HG03565 (cell line): ENCODE measurements around the gene CADM1.

ENCODE experiments used
- ATAC-seq: cut with Tn5 transposase; IDR thresholded peaks from one replicate; pipeline ENCODE4 v1.9.1; 2021; ENCODE audit warnings: mild to moderate bottlenecking, moderate library complexity; ENCODE audit not compliant: unreplicated experiment

The CADM1 gene

DNA sequence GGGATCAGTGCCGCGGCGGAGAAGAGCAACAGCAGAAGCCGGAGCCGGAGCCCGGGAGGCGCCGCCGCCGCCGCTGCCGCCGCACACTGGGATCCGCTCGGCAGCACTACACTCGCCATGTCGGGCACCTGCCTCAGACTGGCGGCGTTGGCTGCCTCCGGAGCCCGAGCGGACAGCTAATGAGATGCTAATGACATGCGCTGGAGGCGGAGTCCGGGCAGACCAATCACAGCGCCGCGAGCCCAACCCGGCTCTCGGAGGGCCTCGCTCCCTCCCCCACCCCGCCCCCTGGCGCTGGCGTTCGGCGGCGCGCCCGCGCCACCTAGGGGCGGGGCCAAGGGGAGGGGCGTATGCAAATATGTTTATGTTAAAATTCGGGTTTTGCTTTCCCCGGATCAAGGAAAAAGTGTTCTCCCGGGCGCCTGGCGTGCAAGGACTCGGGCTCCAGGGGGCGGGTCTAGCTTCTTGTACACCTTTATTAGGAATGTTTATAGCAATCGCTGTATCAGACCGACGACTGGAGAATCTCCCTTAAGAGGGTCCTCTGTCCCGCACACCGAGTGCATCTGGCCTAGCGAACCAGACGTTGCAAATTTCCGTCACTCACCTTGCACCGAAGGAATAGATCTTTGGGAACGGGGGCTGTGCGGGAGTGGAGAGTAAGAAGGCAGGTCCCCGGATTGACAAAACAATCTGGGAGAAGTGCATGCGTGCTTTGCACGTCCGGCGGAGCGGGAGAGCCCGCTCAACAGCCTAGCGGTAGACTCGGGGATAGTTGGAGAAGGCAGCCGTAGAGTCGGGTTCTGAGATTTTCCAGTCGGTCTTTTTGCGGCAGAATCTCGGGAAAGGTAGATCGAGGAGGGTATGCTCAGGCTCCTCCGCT, at the start of gene CADM1:
TSS of gene CADM1 (minus strand) at position 140 of the 883 bp plus-strand sequence.
- peak; percentile 77 for ATAC-seq

DNA sequence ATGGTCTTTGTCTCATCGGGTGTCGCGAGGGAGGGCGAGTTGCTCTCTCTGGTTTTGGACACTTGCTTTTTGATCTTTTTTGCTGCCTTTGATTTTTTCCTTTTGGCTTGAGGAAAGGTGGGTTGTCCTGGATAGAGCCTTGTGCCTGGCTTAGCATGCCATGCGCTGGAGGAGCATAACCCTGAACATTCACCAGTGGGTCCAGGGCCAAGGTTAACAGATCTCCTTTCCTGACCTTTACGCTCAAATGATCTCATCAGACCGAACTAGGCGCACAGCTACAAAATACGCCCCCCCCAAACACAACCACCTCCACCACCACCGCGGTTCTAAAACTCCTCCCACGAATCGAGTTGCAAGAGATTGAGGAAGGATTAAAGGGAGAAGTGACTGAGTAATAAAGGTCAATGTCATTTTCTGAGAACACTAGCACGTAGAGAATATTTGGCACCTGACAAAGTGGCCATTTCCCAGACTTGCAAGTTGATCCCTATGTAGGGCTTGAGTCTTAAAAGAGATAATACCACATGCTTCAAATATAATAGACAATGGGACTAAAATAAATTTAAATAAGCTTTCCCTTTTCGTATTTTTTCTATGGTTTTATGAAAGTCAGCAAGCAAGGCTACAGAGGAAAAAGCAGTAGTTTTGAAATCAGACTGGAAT, 48.7 kb upstream of the CADM1 start:
- no peak for ATAC-seq

DNA sequence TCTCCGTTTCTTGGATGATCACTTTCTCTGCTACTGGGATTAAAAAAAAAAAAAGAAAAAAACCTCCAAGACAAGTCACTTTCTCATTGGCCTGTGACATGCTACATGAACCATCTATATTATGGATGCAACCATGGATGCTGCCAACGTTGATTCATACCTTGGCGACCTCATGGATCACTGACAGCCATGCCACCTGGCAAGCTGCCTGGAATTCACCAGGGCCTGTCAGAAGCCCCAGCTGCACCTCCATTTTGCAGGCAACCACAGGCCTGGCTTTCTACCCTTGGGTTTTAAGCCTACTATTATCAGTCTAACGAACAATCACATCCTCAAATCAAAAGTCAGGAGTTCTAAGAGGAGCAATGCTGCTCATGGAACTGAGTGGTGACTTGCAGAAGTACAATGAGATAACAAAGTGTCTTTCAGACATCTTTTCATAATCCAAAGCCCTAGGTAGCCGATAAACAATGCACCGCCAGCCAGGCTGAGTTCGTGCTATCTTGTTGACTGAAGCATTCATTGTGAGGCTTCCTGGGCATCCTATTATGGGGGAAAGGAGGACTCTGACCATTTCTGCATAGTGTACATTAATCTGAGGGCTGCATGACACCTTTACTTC, 48.0 kb upstream of the CADM1 start:
- no peak for ATAC-seq

DNA sequence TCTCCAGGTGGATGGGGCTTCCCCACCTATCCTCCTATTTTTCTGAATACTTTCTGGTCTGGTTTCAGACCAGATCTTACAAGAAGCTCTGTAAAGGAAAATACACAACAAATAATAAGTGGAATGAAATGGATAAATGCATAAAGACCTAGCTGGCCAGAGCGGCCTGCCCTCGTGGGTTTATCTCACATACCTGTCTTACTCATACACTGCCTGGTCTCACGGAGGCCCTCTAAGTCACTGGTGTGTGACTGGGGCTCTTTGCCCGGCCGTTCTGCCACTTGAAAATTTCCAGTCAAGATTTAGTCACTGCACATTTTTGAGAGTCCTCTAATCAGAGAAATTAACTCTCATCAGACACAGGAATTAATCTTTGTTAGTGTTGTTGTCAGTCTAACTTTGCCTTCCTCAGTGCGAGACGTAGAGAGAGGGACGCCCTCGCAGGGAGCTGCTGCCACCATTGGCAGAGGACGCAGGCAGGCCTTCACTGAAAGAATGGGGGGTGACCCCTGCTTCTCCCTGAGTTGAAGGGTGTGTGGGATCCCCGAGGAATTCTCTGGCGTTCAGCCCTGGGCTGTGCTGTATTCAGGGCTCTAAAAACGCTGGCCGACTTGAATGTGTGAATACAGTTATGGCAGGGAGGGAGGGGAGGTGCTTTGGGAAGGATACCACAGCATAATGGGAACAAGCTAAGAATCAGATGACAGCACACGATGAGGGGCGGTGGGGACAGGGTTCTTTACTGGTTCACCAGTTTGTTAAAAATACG, 46.3 kb upstream of the CADM1 start:
- ATAC-seq: no peak

DNA sequence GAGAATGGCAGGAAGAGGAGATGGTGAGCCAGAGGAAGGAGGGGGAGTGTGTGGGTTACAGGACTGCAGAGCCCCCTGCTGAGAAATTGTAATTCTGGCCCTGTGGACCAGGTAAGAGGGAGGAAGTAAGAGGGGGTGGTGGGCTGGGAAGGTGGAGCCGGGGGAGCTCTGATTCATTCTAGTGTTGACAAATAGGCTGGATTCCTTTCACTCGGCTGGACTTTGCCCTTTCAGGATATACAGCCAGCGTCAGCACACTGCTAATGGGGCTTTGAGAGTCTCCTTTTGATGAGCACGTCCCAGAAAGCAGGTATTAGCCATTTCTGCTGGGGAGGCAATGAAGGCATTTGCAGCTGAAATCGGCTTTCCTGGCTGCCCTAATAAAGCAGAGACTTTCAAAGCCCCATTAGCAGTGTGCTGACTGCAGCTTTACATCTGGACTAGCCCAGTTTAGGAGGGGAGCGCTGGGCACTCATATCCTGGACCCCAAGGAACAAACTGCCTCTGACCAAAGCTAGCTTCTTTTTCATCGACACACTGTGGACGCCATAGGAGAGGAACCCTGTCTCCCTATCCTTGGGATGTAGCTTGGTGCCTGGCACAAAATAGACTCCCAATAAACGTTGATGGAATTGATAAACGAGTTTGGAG, 44.8 kb upstream of the CADM1 start:
- ATAC-seq: no peak

DNA sequence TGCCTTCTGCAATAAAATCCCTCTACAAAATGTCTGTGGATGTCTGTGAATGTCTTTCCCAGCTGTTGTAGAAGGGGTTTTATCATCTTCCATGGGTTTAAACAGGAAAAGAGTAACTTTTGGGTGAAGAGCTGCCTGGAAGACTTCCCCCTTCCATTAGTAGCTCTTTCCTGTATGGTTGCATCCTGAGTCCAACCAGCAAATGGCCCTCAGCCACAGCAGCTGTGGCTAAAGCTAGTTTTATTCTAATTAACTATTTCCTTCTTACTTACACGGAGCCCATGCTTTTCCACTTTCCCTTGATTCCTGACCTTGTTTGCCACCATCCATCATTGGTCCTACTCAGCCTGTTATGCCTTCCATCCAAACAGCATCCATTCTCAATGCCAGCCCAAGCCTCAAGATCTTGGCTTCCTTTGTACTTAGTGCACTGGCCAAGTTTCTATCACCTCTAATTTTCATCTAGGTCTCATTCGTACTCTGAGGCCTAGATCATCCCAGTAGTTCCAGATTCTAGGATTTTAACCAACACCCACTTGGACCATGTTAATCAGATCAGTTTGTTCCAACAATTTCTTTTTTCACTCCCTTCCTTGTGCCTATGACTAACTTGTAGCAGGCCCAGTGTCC, 41.5 kb upstream of the CADM1 start:
- no peak for ATAC-seq

DNA sequence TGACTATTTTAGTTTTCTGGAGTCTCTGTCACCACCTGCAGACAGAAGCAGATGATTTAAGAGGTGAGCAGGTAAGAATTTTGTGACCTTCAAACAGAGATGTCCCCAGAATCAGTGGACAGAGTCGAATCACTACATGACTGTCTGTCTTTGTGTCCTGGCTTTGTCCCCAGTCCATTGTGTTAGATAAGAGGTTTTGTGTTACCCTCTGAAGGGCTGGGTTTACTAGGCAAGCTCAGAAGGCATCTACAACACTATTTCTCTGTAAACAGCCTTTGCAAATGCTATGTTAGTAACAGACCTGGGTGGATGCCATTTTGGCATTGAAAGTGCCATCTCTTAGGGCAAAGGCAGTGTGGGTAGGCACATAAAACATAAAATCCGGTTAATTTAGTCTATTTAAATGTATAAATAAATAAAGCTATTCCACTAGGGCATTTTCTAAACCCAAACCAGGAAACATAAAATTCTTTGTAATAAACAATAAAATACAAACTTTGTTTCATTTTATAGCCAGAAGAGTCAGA, 40.3 kb upstream of the CADM1 start:
- ATAC-seq: no peak

DNA sequence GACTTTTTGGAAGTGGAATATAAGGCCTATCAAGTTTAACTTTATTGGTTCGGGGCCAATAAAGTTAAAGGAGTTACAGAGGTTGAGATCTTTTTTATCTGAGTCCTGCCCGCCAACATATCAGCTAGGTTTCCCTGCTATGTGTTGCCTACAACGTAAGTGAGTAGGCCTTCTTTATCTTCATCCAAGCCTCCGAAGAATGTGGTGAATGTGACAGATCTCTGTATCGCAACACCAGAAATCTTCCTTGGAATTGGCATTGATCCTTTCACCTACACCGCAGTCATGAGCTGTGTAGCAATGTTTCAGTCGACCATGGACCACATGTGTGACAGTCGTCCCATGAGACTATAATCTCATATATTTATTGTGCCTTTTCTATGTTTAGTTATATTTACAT, 37.3 kb upstream of the CADM1 start:
- no peak for ATAC-seq

DNA sequence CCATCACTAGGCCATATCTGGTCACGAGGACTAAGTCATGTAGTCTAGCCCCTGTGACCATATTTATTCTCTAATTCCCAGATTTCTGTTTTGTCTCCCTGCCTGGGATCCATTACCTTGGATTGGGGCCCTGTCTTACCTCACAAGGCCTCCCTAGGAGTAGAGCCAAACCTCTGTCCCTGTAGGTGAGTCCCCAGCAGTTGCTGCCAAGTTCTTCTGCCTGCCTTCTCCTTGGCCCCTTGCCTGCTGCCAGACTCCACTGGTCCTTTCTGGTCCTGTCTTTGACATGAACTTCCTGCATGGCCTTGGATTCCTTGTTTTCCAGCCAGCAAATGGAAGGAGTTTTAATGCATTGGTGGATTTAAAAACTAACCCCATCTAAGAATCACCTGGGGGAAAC, 35.6 kb upstream of the CADM1 start:
- no peak for ATAC-seq

DNA sequence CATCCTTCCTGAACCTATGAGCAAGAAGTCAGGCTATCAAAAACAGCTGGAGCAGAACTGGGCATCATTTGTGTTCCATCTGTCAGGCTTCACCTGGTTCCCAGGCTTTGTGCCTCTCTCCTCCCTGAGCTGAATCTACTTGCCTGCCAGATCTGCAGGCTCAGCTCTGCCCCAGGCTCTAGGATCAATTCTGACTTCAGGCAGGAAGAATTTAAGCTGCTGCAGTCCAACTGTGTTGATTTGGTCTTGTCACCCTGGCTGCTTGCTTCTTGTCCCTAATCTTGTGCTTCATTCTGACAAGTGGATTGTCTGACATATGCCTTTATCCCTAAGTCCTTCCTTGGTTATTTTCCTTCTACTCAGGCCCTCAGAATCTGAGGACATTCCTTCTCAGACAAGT, 31.6 kb upstream of the CADM1 start:
- no peak for ATAC-seq

DNA sequence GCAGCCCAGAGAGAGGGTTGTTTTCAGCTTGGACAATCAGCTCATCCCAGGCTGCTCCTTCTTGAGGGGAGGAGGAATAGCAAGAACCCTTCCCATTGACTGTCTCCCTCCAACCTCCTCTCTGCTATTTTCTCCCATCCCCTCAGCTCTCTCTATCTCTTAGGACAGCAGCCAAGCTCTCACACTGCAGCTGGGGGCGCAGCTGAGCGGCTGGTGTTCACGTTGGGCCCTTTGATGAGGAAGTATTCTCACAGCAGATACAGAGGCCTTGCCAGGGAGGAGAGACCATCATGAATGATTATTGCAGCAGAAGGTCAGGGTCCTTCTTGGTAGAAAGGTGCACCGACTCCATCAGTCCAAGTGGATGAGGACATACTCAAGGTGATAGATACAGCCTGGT, 26.5 kb upstream of the CADM1 start:
- ATAC-seq: no peak

DNA sequence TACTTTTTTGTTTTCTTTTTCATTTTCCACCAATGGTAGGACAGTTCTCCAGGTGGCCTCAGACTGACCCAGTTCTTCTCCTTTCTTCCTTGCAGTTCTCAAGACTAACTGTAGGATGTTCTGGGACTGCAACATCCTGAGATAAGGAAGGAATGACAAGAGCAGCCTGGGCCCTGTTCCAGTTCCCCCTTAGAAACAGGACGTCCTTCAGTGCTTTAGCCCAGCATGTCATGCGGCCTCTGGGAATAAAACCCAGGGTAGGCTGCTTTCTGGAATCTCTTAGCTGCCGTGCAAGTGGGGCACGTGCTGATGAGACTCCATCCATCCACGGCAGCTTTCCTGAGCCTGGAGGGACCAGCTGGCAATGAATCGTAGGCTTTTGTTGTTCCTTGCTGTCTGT, 24.0 kb upstream of the CADM1 start:
- ATAC-seq: no peak

DNA sequence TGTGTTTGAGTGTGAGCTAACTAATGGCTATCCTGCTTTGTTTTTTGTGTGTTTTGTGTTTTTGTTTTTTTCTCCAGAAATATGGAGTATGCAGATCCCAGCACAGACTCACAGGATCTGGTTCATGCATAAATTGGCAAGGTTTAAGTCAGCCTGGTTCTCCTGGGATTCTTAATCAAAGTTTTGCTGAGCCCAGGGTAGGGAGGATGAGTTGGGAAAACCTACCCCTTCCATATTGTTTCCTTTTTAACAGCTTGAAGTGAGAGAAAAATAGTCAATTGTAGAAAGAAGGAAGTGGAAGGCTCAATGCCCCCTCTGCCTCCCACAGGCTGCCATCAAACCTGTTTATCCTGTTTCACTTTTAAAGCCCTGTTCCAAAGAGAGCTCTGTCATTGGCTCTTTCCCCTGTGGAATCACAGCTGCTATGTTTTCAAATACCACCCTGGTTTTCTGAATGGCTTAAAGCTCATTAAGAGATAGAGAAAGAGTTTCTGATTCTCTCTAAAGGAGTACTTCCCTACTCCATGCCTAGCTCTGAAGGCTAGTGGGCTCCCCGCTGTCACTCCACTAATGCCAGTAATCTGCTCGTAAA, 23.4 kb upstream of the CADM1 start:
- ATAC-seq: no peak

DNA sequence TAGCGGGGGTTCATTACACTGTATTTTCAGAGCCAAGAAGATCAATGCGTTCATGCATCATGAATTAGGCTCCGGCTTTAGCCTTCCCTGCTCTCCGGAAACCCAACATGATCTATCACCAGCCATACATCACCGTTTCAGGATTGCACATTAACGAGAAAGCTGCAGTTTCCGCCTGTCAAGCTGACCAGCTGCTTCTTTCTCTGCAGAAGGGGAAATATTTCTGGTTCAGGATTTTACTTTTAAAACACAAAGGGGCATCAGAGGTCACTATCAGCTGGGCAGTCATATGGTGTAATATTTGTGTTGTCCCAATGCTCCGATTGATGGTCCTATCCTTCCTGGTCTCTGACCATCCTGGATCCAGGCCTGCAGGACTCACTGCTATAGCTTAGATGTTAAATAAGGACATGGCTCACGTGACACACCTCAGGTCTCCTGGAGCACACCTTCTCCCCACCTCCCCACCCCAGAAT, 21.4 kb upstream of the CADM1 start:
- ATAC-seq: no peak

DNA sequence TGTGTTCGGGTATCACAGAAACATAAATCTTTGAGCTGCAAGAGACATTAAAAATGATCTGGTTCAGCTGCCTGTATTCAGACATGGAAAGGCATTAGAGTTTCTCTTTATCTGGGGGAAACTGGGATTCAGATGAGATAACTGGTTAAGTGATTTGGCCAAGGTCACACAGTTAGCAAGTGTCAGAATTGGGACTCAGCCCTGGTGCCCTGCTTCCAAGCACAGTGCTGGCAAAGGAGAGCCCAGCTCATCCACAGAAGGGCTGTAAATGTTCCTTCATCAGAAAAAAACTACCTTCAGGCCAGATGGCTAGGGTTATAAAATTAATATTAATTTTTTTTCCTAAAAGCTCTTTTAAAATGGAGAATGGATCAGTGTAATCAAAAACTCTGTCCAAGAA, 20.4 kb upstream of the CADM1 start:
- ATAC-seq: no peak

DNA sequence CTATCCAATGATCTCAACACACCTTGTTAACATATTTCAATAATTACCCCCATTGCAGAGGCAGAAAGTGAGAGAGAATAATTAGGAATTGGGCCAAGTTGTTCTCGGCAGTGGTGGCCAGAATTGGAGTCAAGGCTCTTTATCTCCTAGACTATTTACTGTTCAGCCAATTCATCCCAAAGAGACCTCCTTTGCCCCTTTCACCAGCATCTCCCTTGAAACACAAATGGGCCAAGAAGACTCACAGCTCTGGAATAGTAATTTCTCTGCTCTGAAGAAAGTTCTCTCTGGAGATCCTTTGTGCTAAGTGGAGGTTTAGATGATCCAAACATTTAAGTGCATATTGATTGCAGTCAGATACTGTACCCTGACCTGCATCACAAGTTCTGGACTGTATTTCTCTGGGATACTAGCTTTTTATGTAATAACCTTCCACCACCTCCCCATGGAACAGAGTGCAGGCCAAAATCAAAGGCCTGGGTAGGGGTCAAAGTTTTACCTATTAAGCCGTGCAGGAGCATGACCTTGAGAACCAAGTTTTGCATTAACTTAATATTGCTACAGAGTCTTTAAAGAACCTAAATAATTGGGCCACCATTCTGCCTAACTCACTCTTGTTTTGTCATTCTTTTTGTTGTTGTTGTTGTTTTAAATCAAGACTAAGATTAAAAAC, 19.6 kb upstream of the CADM1 start:
- ATAC-seq: no peak

DNA sequence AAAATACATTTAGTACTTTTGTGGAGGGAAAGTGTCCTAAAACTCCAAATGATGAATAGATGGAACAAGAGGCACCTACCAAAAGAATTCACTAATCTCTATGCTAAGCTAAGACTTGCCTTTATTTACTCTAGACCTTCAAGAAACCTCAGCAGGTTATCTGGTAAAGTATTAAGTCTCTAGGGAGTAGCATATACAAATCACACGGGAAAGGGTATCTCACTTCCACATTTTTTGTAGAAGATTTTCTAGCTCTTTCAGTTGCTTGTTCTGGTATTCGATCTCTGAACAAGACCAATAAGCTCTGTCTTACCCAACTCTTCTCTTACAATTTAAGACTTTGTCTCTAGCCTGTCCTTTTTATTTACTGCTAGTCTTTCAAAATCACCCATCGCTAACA, 18.1 kb upstream of the CADM1 start:
- ATAC-seq: no peak

DNA sequence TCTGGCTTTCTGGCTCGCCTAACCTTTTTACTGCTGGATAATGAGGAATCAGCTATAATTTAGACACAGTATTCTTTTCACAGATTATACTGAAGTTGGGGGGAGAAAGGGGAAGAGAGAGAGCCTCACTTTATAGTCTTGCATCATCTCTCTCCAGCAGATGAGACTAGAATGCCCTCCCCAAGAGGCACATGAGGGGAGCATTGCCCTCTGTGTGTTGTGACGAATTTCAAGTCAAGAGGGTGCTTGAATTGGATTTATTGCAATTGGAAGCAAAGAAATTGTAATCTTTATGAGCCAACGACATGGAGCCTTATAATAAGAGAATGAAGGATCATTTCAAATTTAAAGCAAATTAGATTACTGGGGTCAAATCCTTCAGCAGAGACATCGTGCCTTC, 17.6 kb upstream of the CADM1 start:
- no peak for ATAC-seq
